ENCODE results near the gene SWAP70. TPM values are rescaled to one million over a fixed set of nuclear protein-coding genes. Genes with fewer than 3 reads are reported as not detected.
"Not testable (repeated sequence)": the region's sequence is repeated elsewhere in the genome, so short reads cannot be mapped to it uniquely, and the experiment has no call there.

Gene SWAP70
- total and polyA plus RNA-seq, 10 of the 15 experiments (the other 5 are each of a cell fraction or from before 2014, with no cell fraction given): 20.6 to 62.4 (median 41.7) TPM

DNA sequence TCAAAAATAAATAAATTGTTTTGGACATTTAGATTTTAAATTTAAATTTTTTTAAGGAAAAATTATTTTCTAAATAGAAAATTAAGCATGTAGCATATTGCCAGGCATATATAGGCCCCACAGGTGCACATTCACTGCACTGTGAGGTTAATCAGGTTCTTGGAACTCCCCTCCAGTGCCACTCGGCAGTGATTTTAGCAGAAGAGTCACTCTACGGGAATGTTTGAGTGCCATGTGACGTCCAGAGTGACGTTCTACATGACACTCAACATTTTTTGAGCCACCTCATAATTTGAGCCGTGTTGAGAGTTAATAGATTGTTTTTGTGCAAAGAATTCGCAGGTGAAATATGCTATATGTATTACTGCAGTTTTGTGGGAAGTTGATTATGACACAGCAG lies 77.4 kb downstream of the SWAP70 start (continued):
- TF ChIP-seq MYC (IDR thresholded peaks at IDR 0.05; ENCODE audit: insufficient read depth, insufficient read length, insufficient replicate concordance, low read length, severe bottlenecking) (no peak), WRNIP1 (IDR thresholded peaks at IDR 0.05; ENCODE audit: borderline replicate concordance, low read depth, low read length) (no peak), RFX5 (IDR thresholded peaks at IDR 0.05; ENCODE audit: low read depth, low read length) (no peak), CEBPB (IDR thresholded peaks at IDR 0.05; ENCODE audit: borderline replicate concordance in 1 of 2, low read depth in 2 of 2, low read length in 2 of 2) (no peak), HCFC1 (IDR thresholded peaks at IDR 0.05; ENCODE audit: low read length) (no peak), NFXL1 (IDR thresholded peaks at IDR 0.05; ENCODE audit: borderline replicate concordance) (no peak), HDGF (IDR thresholded peaks at IDR 0.05) (no peak)
- TF ChIP-seq, protein P1, sequence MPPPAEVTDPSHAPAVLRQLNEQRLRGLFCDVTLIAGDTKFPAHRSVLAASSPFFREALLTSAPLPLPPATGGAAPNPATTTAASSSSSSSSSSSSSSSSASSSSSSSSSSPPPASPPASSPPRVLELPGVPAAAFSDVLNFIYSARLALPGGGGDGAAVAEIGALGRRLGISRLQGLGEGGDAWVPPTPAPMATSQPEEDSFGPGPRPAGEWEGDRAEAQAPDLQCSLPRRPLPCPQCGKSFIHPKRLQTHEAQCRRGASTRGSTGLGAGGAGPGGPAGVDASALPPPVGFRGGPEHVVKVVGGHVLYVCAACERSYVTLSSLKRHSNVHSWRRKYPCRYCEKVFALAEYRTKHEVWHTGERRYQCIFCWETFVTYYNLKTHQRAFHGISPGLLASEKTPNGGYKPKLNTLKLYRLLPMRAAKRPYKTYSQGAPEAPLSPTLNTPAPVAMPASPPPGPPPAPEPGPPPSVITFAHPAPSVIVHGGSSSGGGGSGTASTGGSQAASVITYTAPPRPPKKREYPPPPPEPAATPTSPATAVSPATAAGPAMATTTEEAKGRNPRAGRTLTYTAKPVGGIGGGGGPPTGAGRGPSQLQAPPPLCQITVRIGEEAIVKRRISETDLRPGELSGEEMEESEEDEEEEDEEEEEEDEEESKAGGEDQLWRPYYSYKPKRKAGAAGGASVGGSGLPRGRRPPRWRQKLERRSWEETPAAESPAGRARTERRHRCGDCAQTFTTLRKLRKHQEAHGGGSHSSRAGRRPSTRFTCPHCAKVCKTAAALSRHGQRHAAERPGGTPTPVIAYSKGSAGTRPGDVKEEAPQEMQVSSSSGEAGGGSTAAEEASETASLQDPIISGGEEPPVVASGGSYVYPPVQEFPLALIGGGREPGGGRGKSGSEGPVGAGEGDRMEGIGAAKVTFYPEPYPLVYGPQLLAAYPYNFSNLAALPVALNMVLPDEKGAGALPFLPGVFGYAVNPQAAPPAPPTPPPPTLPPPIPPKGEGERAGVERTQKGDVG (CRISPR knock-in tag; IDR thresholded peaks at IDR 0.05): no peak
- TF ChIP-seq, protein P2, sequence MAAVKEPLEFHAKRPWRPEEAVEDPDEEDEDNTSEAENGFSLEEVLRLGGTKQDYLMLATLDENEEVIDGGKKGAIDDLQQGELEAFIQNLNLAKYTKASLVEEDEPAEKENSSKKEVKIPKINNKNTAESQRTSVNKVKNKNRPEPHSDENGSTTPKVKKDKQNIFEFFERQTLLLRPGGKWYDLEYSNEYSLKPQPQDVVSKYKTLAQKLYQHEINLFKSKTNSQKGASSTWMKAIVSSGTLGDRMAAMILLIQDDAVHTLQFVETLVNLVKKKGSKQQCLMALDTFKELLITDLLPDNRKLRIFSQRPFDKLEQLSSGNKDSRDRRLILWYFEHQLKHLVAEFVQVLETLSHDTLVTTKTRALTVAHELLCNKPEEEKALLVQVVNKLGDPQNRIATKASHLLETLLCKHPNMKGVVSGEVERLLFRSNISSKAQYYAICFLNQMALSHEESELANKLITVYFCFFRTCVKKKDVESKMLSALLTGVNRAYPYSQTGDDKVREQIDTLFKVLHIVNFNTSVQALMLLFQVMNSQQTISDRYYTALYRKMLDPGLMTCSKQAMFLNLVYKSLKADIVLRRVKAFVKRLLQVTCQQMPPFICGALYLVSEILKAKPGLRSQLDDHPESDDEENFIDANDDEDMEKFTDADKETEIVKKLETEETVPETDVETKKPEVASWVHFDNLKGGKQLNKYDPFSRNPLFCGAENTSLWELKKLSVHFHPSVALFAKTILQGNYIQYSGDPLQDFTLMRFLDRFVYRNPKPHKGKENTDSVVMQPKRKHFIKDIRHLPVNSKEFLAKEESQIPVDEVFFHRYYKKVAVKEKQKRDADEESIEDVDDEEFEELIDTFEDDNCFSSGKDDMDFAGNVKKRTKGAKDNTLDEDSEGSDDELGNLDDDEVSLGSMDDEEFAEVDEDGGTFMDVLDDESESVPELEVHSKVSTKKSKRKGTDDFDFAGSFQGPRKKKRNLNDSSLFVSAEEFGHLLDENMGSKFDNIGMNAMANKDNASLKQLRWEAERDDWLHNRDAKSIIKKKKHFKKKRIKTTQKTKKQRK (IDR thresholded peaks at IDR 0.05; ENCODE audit: low read depth, low read length): no peak

GRCh38 chr11:9743512-9743911 lies 79.6 kb downstream of the SWAP70 start:
- ChIA-PET POLR2A (interaction anchor here (0.7 to 0.9 kb wide), 2 partner anchors 155 to 209 kb away, joined by 3 read pairs; no protein-coding TSS in a partner anchor), CTCF (interaction anchor here (1.6 kb wide), 1 partner anchor 9 kb away, joined by 3 read pairs; no protein-coding TSS in a partner anchor), RAD21 (ENCODE audit: unreplicated experiment) (interaction anchor here (0.7 to 1.1 kb wide), 2 partner anchors 12 to 61 kb away, joined by 3 to 4 read pairs; no protein-coding TSS in a partner anchor), SMC1A (ENCODE audit: uncharacterized antibody, unreplicated experiment) (interaction anchor here (0.6 kb wide), 1 partner anchor 15 kb away, joined by 3 read pairs; no protein-coding TSS in a partner anchor)
- H3K4me3 ChIP-seq; H2AFZ ChIP-seq (ENCODE audit: control insufficient read depth, low read depth, low read length); H3K4me2 ChIP-seq (ENCODE audit: control insufficient read depth, insufficient read depth); H3K9me3 ChIP-seq (replicated peaks; ENCODE audit: control insufficient read depth, insufficient read depth, low read length); FAIRE-seq; H3K27me3 ChIP-seq (replicated peaks in 1 of 2; ENCODE audit: control insufficient read depth in 2 of 2, insufficient read depth in 2 of 2, low read length in 1 of 2); H3K79me2 ChIP-seq (ENCODE audit: control insufficient read depth, insufficient read depth, low read length); H4K20me1 ChIP-seq (ENCODE audit: control insufficient read depth, insufficient read depth); intact Hi-C loops (cut with micrococcal nuclease; ENCODE audit: unreplicated experiment); H3K9ac ChIP-seq (ENCODE audit: control insufficient read depth, insufficient read depth, low read length); ATAC-seq; in situ Hi-C loops (cut with MboI); H3K27ac ChIP-seq (ENCODE audit: control insufficient read depth, insufficient read depth); BruUV-seq (replicated peaks); DNase-seq (ENCODE audit: low read depth, low spot score): not testable (repeated sequence)
- 73% methylated on average over 3 of the region's 3 CpGs for WGBS (ENCODE audit: insufficient coverage, insufficient replicate concordance, low lambda C conversion rate, missing lambda C conversion rate)
- Histone ChIP-seq H3K4me1 (ENCODE audit: control insufficient read depth, insufficient read depth, low read length) (peaks cover 46% of the 10 kb centered on the region), H3K36me3 (ENCODE audit: control insufficient read depth in 2 of 2, insufficient read depth in 2 of 2, low read length in 1 of 2) (peaks cover 4 to 21% of the 10 kb centered on the region in 2 experiments; a peak in 3 of 4 replicates)

Measured in GM12878 (cell line).